Progenitor cell of endocrine pancreas (in vitro differentiated cells): ENCODE results near the gene NOP56. TPM values are rescaled to one million over a fixed set of nuclear protein-coding genes. Genes with fewer than 3 reads are reported as not detected.

Source experiments
- DNase-seq: peaks from one replicate; pipeline ENCODE4 v3.0.0; 2021; ENCODE audit warnings: low spot score; ENCODE audit not compliant: unreplicated experiment
- H3K27ac Mint-ChIP-seq: 2 replicates; pipeline ENCODE4 v1.8.0; 2021; ENCODE audit warnings: mild to moderate bottlenecking, moderate library complexity, mixed read lengths
- H3K27me3 Mint-ChIP-seq: 2 replicates; pipeline ENCODE4 v1.8.0; 2021; ENCODE audit warnings: mixed read lengths
- H3K36me3 Mint-ChIP-seq: 2 replicates; pipeline ENCODE4 v1.8.0; 2022; ENCODE audit warnings: mixed read lengths; ENCODE audit not compliant: insufficient read depth
- H3K4me1 Mint-ChIP-seq: 2 replicates; pipeline ENCODE4 v1.8.0; 2021; ENCODE audit warnings: low read depth, mixed read lengths
- H3K4me3 Mint-ChIP-seq: 2 replicates; pipeline ENCODE4 v1.8.0; 2021; ENCODE audit warnings: low read depth, mild to moderate bottlenecking, moderate library complexity, mixed read lengths
- H3K9me3 Mint-ChIP-seq: 2 replicates; pipeline ENCODE4 v1.8.0; 2021; ENCODE audit warnings: low read depth, mixed read lengths
- total RNA-seq: library from RNA; stranded (reverse); gene quantifications from 2 replicates; pipeline ENCODE4 v1.2.1, GENCODE V29; 2021
- TF ChIP-seq, protein P1 (sequence below): fragments of 200-600 bp; sonication (generic); IDR thresholded peaks from one replicate; pipeline ENCODE4 v1.5.0; 2021; ENCODE audit warnings: antibody characterized with exemption, mild to moderate bottlenecking; ENCODE audit not compliant: unreplicated experiment

NOP56 gene
- total RNA-seq, 1 donor from 2014 or later: 271 TPM

DNA sequence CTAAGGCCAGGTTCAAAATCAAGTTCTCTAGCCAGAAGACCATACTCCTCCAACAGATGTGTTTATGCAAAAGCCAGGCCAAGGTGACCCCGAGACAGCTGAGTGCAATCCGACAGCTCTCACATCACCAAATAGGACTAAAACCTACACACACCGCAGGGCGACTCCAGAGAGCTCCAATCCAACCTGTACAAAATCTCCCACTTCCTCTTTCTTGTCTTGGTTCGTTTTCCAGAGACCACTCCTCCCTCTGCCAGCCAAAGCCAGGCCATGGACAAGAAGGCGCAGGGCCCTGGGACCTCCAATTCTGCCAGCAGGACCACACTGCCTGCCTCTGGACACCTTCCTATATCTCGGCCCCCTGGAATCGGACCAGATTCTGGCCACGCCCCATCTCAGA lies 11.5 kb upstream of the NOP56 start:
- Mint-ChIP-seq H3K4me1 (no peaks in the 10 kb centered on the region), H3K4me3 (no peak overlapping the region), H3K36me3 (no peaks in the 10 kb centered on the region), H3K9me3 (no peaks in the 10 kb centered on the region), H3K27me3 (peaks cover 13% of the 10 kb centered on the region), H3K27ac (no peak overlapping the region)
- DNase-seq: no peak
- TF ChIP-seq, protein P1, sequence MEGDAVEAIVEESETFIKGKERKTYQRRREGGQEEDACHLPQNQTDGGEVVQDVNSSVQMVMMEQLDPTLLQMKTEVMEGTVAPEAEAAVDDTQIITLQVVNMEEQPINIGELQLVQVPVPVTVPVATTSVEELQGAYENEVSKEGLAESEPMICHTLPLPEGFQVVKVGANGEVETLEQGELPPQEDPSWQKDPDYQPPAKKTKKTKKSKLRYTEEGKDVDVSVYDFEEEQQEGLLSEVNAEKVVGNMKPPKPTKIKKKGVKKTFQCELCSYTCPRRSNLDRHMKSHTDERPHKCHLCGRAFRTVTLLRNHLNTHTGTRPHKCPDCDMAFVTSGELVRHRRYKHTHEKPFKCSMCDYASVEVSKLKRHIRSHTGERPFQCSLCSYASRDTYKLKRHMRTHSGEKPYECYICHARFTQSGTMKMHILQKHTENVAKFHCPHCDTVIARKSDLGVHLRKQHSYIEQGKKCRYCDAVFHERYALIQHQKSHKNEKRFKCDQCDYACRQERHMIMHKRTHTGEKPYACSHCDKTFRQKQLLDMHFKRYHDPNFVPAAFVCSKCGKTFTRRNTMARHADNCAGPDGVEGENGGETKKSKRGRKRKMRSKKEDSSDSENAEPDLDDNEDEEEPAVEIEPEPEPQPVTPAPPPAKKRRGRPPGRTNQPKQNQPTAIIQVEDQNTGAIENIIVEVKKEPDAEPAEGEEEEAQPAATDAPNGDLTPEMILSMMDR: no peak

DNA sequence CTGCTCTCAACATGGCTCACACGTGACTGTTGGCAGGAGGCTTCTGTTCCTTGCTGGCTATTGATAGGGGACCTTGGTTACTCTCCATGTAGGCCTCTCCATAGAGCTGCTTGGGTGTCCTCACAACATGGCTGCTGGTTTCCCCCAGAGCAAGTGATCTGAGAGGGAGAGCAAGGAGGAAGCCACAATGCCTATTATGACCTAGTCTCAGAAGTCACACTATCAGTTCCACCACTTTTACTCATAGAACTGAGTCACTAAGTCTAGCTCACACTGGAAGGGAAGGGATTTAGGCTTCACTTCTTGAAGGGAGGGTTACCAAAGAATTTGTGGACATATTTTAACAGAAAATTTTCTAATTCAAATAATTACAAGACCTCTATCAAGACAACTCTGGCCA lies 8.7 kb upstream of the NOP56 start:
- TF ChIP-seq, protein P1: no peak
- H3K4me1 Mint-ChIP-seq: no peaks in the 10 kb centered on the region
- H3K36me3 Mint-ChIP-seq: no peaks in the 10 kb centered on the region
- H3K27me3 Mint-ChIP-seq: peaks cover 6% of the 10 kb centered on the region
- H3K27ac Mint-ChIP-seq: no peak overlapping the region
- no peak for DNase-seq
- H3K9me3 Mint-ChIP-seq: no peaks in the 10 kb centered on the region
- H3K4me3 Mint-ChIP-seq: no peak overlapping the region

DNA sequence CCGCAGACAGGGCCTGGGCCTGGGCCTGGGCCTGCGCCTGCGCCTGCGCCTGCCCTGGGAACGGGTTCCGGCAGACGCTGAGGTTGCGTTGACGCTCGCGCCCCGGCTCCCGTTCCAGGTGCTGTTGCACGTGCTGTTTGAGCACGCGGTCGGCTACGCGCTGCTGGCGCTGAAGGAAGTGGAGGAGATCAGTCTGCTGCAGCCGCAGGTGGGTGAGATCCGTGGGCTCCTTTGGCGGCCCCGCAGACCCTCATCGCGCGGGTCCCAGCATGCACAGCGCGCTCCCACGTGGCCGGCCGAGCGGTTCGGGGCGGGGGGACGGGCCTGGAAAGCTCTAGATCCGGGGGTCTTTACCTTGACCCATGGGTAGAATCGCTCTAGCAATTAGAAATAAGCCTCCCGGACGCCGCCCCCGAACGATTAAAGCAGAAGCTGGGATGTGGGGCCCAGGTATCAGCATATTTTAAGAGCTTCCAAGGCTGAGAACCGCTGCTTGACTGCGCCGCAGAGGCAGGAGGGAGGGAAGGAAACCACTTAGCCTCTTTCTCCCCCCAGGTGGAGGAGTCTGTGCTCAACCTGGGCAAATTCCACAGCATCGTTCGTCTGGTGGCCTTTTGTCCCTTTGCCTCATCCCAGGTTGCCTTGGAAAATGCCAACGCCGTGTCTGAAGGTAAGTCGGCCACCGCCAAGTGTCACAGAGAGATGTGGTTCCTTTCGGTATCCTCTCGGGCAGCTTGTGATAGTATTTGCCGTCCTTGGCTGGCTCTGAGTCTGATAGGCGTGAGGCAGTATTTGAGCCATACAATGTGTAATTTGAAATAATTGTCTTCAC lies 508 bp downstream of the NOP56 start:
- peak overlapping the region; percentile 88 for H3K4me3 Mint-ChIP-seq
- H3K4me1 Mint-ChIP-seq: peaks cover 15% of the 10 kb centered on the region
- peak overlapping the region; percentile 95 for H3K27ac Mint-ChIP-seq
- H3K9me3 Mint-ChIP-seq: no peaks in the 10 kb centered on the region
- H3K36me3 Mint-ChIP-seq: peaks cover 33% of the 10 kb centered on the region
- peak; percentile 23 for DNase-seq
- no peaks in the 10 kb centered on the region for H3K27me3 Mint-ChIP-seq
- TF ChIP-seq, protein P1: no peak

DNA sequence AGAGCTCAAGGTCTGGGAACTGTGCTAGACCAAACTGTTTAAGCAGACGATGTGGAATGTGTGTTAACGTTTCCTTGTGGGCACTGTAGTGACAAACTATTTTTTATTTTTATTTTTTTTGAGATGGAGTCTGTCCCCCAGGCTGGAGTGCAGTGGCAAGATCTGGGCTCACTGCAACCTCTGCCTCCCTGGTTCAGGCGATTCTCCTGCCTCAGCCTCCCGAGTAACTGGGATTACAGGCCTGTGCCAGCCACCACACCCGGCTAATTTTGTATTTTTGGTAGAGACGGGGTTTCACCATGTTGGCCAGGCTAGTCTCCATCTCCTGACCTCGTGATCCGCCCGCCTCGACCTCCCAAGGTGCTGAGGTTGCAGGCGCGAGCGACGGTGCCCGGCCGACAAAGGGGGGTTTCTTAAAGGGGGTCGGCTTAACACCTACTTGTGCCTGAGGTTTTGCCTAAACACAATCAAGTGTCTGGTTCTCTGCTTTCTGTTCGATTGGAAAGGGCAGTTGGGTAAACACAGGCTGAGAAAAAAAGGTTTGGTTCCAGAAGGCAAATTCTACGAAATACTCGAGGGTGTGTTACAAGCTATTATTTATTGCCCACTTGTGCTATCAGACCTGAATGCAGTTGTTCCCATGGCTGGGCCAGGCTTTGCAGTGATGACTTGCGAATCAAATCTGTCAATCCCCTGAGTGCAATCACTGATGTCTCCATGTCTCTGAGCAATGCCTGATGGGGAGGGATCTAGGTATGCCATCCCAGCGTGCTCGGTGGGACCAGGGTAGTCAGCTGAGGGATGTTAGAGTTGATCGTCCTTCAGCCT lies 1.3 kb downstream of the NOP56 start:
- H3K4me1 Mint-ChIP-seq: peaks cover 15% of the 10 kb centered on the region
- no peak for DNase-seq
- H3K36me3 Mint-ChIP-seq: peaks cover 35% of the 10 kb centered on the region
- peak overlapping the region; percentile 88 for H3K4me3 Mint-ChIP-seq
- H3K27me3 Mint-ChIP-seq: no peaks in the 10 kb centered on the region
- H3K9me3 Mint-ChIP-seq: no peaks in the 10 kb centered on the region
- H3K27ac Mint-ChIP-seq: peak overlapping the region; percentile 33
- TF ChIP-seq, protein P1: no peak

DNA sequence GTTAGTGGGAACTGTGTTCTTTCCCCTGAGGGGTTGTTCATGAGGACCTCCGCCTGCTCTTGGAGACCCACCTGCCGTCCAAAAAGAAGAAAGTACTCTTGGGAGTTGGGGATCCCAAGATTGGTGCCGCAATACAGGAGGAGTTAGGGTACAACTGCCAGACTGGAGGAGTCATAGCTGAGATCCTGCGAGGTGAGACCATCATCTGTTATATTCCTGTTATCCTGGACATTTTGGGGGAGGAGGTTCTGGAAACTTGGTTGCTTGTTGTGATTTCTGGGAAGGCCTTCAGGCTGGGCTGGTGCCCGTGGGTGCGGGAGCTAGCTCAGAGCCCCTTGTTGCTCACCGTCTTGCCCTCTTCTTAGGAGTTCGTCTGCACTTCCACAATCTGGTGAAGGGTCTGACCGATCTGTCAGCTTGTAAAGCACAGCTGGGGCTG lies 2.0 kb downstream of the NOP56 start:
- Mint-ChIP-seq H3K27me3 (no peaks in the 10 kb centered on the region), H3K36me3 (peaks cover 35% of the 10 kb centered on the region), H3K4me3 (peak overlapping the region; percentile 88), H3K27ac (no peak overlapping the region), H3K9me3 (no peaks in the 10 kb centered on the region), H3K4me1 (peaks cover 15% of the 10 kb centered on the region)
- TF ChIP-seq, protein P1: no peak
- no peak for DNase-seq
